ENCODE results near the gene RPS15.

Gene RPS15

GRCh38 chr19:1452802-1453524, 14.8 kb downstream of the RPS15 start:
- DNase-seq (ENCODE audit: low read depth in 2 of 2), result no peak

- no peak for DNase-seq (ENCODE audit: low read depth in 2 of 2)
These were observed 15.5 kb downstream of the RPS15 start for GRCh38 chr19:1453525-1454364.

GRCh38 chr19:1455002-1455335, 16.8 kb downstream of the RPS15 start:
- no peak for DNase-seq (ENCODE audit: low read depth in 2 of 2)

GRCh38 chr19:1455336-1456120, 17.3 kb downstream of the RPS15 start:
- DNase-seq (ENCODE audit: low read depth in 2 of 2), result no peak

GRCh38 chr19:1456121-1456900, 18.1 kb downstream of the RPS15 start:
- no peak for DNase-seq (ENCODE audit: low read depth in 2 of 2)

- DNase-seq (ENCODE audit: low read depth in 2 of 2), result no peak
These were observed 19.0 kb downstream of the RPS15 start for GRCh38 chr19:1457031-1457739.

GRCh38 chr19:1457892-1458291, 19.7 kb downstream of the RPS15 start:
- no peak for DNase-seq (ENCODE audit: low read depth in 2 of 2)

GRCh38 chr19:1459479-1459878, 21.3 kb downstream of the RPS15 start:
- DNase-seq (ENCODE audit: low read depth in 2 of 2), result no peak

- DNase-seq (ENCODE audit: low read depth in 2 of 2), result no peak
These were observed 22.1 kb downstream of the RPS15 start for GRCh38 chr19:1460033-1460995.

- DNase-seq (ENCODE audit: low read depth in 2 of 2), result no peak
These were observed 23.7 kb downstream of the RPS15 start for GRCh38 chr19:1461862-1462261.

- no peak for DNase-seq (ENCODE audit: low read depth in 2 of 2)
These were observed 27.2 kb downstream of the RPS15 start for GRCh38 chr19:1465191-1466016.

- no peak for DNase-seq (ENCODE audit: low read depth in 2 of 2)
These were observed 27.8 kb downstream of the RPS15 start for GRCh38 chr19:1466018-1466460.

GRCh38 chr19:1466461-1467214, 28.4 kb downstream of the RPS15 start:
- no peak for DNase-seq (ENCODE audit: low read depth in 2 of 2)

GRCh38 chr19:1467215-1467489, 29.0 kb downstream of the RPS15 start:
- DNase-seq (ENCODE audit: low read depth in 2 of 2), result no peak

GRCh38 chr19:1467490-1468273, 29.5 kb downstream of the RPS15 start:
- DNase-seq (ENCODE audit: low read depth in 2 of 2), result no peak

GRCh38 chr19:1468274-1468820, 30.2 kb downstream of the RPS15 start:
- DNase-seq (ENCODE audit: low read depth in 2 of 2), result no peak

GRCh38 chr19:1468821-1469254, 30.6 kb downstream of the RPS15 start:
- DNase-seq (ENCODE audit: low read depth in 2 of 2), result no peak

Data from stimulated activated CD8-positive, alpha-beta memory T cell treated with anti-CD3 and anti-CD28 coated beads, Interleukin-7, amount 100 ng/mL, for 4 hours (primary cell).